Astrocyte (in vitro differentiated cells and primary cell): ENCODE data around the gene PSMC2. TPM values are rescaled to one million over a fixed set of nuclear protein-coding genes. Genes with fewer than 3 reads are reported as not detected.
"Not testable (repeated sequence)": the region's sequence is repeated elsewhere in the genome, so short reads cannot be mapped to it uniquely, and the experiment has no call there.

Experiments
- DNase-seq: peaks from one replicate; pipeline ENCODE4 v3.0.0-alpha.2; 2010; ENCODE audit warnings: low read depth
- FAIRE-seq: peaks from 2 replicates; lab custom pipeline; 2011; peaks lifted over from hg19 to GRCh38; lab: Jason Lieb, UNC
- H2AFZ ChIP-seq: 2 replicates; pipeline ENCODE4 v1.6.0; 2012; ENCODE audit warnings: low read depth, low read length, inconsistent platforms
- H3K27ac ChIP-seq: 2 replicates; pipeline ENCODE4 v1.5.1; 2011; ENCODE audit warnings: low read depth, low read length, inconsistent platforms
- H3K27me3 ChIP-seq: 2 replicates; pipeline ENCODE4 v1.6.0; 2011; ENCODE audit warnings: low read length, inconsistent platforms; ENCODE audit not compliant: insufficient read depth
- H3K36me3 ChIP-seq: 2 replicates; pipeline ENCODE4 v1.5.1; 2011; ENCODE audit warnings: low read length, inconsistent platforms; ENCODE audit not compliant: insufficient read depth
- H3K4me1 ChIP-seq: 2 replicates; pipeline ENCODE4 v1.5.1; 2011; ENCODE audit warnings: low read length, inconsistent platforms; ENCODE audit not compliant: insufficient read depth
- H3K4me2 ChIP-seq: 2 replicates; pipeline ENCODE4 v1.6.0; 2012; ENCODE audit warnings: low read length, inconsistent platforms
- H3K4me3 ChIP-seq: 2 replicates; pipeline ENCODE4 v1.5.1; 2011; ENCODE audit warnings: low read depth, mild to moderate bottlenecking, low read length, inconsistent platforms; ENCODE audit not compliant: insufficient read depth
- H3K79me2 ChIP-seq: 2 replicates; pipeline ENCODE4 v1.6.0; 2012; ENCODE audit warnings: mild to moderate bottlenecking, low read length, inconsistent platforms; ENCODE audit not compliant: insufficient read depth
- H3K9ac ChIP-seq: 2 replicates; pipeline ENCODE4 v1.6.0; 2012; ENCODE audit warnings: mild to moderate bottlenecking, low read length, inconsistent platforms
- H3K9me3 ChIP-seq: 2 replicates; pipeline ENCODE4 v1.5.1; 2012; ENCODE audit warnings: low read depth, mild to moderate bottlenecking, low read length, inconsistent platforms; ENCODE audit not compliant: insufficient read depth
- H4K20me1 ChIP-seq: 2 replicates; pipeline ENCODE4 v1.6.0; 2012; ENCODE audit warnings: low read length, inconsistent platforms; ENCODE audit not compliant: insufficient read depth
- H3K27ac Mint-ChIP-seq: one replicate; pipeline ENCODE4 v1.8.0; 2021; ENCODE audit warnings: mild to moderate bottlenecking, mixed read lengths; ENCODE audit not compliant: unreplicated experiment
- H3K27me3 Mint-ChIP-seq: one replicate; pipeline ENCODE4 v1.8.0; 2021; ENCODE audit warnings: low read depth, mixed read lengths; ENCODE audit not compliant: unreplicated experiment
- H3K36me3 Mint-ChIP-seq: one replicate; pipeline ENCODE4 v1.8.0; 2021; ENCODE audit warnings: low read depth, mixed read lengths; ENCODE audit not compliant: unreplicated experiment
- H3K4me1 Mint-ChIP-seq: one replicate; pipeline ENCODE4 v1.8.0; 2021; ENCODE audit warnings: low read depth, mixed read lengths; ENCODE audit not compliant: unreplicated experiment
- H3K4me3 Mint-ChIP-seq: one replicate; pipeline ENCODE4 v1.8.0; 2021; ENCODE audit warnings: mild to moderate bottlenecking, moderate library complexity, mixed read lengths; ENCODE audit not compliant: unreplicated experiment
- H3K9me3 Mint-ChIP-seq: one replicate; pipeline ENCODE4 v1.8.0; 2021; ENCODE audit warnings: mild to moderate bottlenecking, mixed read lengths; ENCODE audit not compliant: unreplicated experiment
- EZH2 ChIP-seq: IDR thresholded peaks from 2 replicates; pipeline ENCODE4 v1.6.1; 2012; ENCODE audit warnings: mild to moderate bottlenecking, low read length, inconsistent platforms; ENCODE audit not compliant: insufficient read depth
- total RNA-seq: library from RNA; stranded (reverse); gene quantifications from 2 replicates; pipeline ENCODE4 v1.2.1, GENCODE V29; 2021
- TF ChIP-seq, protein P1 (sequence below): IDR thresholded peaks from 2 replicates; pipeline ENCODE4 v1.5.1; 2011; ENCODE audit warnings: low read depth, mild to moderate bottlenecking, inconsistent platforms, low read length, moderate library complexity; ENCODE audit not compliant: insufficient read depth

The PSMC2 gene
- total RNA-seq, 1 donor from 2014 or later = 146 TPM

DNA sequence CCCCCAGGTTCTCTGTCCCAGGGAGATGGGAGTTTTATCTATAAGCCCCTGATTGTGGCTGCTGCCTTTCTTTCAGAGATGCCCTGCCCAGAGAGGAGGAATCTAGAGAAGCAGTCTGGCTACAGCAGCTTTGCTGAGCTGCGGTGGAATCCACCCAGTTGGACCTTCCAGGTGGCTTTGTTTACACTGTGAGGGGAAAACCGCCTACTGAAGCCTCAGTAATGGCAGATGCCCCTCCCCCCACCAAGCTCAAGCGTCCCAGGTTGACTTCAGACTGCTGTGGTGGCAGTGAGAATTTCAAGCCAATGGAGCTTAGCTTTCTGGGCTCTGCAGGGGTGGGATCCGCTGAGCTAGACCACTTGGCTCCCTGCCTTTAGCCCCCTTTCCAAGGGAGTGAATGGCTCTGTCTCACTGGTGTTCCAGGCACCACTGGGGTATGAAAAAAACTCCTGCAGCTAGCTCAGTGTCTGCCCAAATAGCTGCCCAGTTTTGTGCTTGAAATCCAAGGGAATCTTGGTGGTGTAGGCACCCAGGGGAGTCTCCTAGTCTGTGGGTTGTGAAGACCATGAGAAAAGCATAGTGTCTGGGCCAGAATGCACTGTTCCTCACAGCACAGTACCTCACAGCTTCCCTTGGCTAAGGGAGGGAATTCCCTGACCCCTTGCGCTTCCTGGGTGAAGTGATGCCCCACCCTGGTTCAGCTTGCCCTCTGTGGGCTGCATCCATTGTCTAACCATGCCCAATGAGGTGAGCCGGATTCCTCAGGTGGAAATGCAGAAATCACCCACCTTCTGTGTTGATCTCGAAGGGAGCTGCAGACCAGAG, 58.6 kb downstream of the PSMC2 start:
- not testable (repeated sequence) for H3K4me3 Mint-ChIP-seq, H3K4me2 ChIP-seq, H3K9me3 Mint-ChIP-seq, H4K20me1 ChIP-seq, H3K4me1 Mint-ChIP-seq, H3K36me3 ChIP-seq, H3K79me2 ChIP-seq, H3K27ac Mint-ChIP-seq, H3K36me3 Mint-ChIP-seq, H3K4me1 ChIP-seq, DNase-seq, H3K9me3 ChIP-seq, H3K9ac ChIP-seq, FAIRE-seq, H3K4me3 ChIP-seq, H3K27ac ChIP-seq, H3K27me3 ChIP-seq, H2AFZ ChIP-seq
- peaks cover 21% of the 10 kb centered on the region for H3K27me3 Mint-ChIP-seq

DNA sequence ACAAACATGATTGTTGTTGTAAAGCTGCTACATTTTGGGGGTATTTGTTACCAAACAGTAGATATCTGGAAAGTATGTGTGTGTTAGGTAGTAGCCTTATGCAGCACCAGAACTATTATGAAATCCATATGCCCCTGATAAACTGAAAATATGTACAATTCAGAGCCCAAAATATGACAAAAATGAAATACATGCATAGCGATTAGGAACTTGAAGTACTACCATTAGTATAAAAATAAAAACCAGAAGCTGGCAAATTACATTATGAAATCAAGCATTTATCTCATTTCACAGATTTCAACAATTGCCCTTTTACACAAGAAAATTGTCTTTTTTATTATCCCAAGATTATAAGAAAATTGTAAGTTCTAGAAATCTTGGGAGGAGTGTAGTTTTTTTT, 64.7 kb downstream of the PSMC2 start:
- Mint-ChIP-seq H3K4me1 (no peaks in the 10 kb centered on the region), H3K4me3 (no peak overlapping the region), H3K27me3 (peaks cover 4% of the 10 kb centered on the region), H3K9me3 (no peaks in the 10 kb centered on the region), H3K36me3 (no peaks in the 10 kb centered on the region), H3K27ac (no peak overlapping the region)
- Histone ChIP-seq H4K20me1 (no peaks in the 10 kb centered on the region), H3K4me3 (no peak overlapping the region), H3K9me3 (no peaks in the 10 kb centered on the region), H3K4me1 (no peaks in the 10 kb centered on the region), H2AFZ (no peak overlapping the region), H3K9ac (no peak overlapping the region), H3K27me3 (no peaks in the 10 kb centered on the region), H3K36me3 (no peaks in the 10 kb centered on the region), H3K27ac (no peak overlapping the region), H3K79me2 (no peaks in the 10 kb centered on the region), H3K4me2 (no peak overlapping the region)
- TF ChIP-seq, protein P1, sequence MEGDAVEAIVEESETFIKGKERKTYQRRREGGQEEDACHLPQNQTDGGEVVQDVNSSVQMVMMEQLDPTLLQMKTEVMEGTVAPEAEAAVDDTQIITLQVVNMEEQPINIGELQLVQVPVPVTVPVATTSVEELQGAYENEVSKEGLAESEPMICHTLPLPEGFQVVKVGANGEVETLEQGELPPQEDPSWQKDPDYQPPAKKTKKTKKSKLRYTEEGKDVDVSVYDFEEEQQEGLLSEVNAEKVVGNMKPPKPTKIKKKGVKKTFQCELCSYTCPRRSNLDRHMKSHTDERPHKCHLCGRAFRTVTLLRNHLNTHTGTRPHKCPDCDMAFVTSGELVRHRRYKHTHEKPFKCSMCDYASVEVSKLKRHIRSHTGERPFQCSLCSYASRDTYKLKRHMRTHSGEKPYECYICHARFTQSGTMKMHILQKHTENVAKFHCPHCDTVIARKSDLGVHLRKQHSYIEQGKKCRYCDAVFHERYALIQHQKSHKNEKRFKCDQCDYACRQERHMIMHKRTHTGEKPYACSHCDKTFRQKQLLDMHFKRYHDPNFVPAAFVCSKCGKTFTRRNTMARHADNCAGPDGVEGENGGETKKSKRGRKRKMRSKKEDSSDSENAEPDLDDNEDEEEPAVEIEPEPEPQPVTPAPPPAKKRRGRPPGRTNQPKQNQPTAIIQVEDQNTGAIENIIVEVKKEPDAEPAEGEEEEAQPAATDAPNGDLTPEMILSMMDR = no peak
- TF ChIP-seq EZH2 = no peak
- DNase-seq (no peak), FAIRE-seq (no peak)

DNA sequence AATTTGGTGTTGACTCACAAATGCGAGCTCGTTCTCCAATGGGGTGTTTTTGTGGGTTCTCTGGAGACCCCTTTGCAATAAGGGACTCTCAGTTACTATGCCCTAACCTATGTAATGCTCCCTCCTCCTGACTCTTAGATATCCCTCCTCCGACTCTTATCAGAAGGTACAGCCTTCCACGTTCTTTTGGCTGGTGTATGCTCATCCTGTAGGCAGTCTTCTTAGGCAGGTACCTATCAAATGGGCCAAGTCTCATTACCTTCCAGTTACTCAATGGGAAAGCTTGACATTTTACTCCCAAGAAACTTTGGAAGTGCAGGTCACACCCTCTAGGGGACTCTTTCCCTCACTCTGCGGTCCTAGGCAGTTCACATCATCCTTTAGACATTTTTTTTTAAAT, 66.0 kb downstream of the PSMC2 start:
- Mint-ChIP-seq H3K27ac (no peak overlapping the region), H3K4me1 (no peaks in the 10 kb centered on the region), H3K27me3 (peaks cover 4% of the 10 kb centered on the region), H3K36me3 (no peaks in the 10 kb centered on the region), H3K9me3 (no peaks in the 10 kb centered on the region), H3K4me3 (no peak overlapping the region)
- no peak overlapping the region for H3K4me3 ChIP-seq
- no peaks in the 10 kb centered on the region for H3K4me1 ChIP-seq
- no peaks in the 10 kb centered on the region for H3K79me2 ChIP-seq
- H4K20me1 ChIP-seq = no peaks in the 10 kb centered on the region
- H3K9ac ChIP-seq = no peak overlapping the region
- no peak overlapping the region for H3K4me2 ChIP-seq
- H3K9me3 ChIP-seq = no peaks in the 10 kb centered on the region
- DNase-seq = no peak
- H3K27ac ChIP-seq = no peak overlapping the region
- TF ChIP-seq, protein P1 = no peak
- no peak for TF ChIP-seq EZH2
- FAIRE-seq = no peak
- H3K27me3 ChIP-seq = no peaks in the 10 kb centered on the region
- no peaks in the 10 kb centered on the region for H3K36me3 ChIP-seq
- no peak overlapping the region for H2AFZ ChIP-seq
